ENCODE results near the gene PLAC1.

PLAC1 gene

DNA sequence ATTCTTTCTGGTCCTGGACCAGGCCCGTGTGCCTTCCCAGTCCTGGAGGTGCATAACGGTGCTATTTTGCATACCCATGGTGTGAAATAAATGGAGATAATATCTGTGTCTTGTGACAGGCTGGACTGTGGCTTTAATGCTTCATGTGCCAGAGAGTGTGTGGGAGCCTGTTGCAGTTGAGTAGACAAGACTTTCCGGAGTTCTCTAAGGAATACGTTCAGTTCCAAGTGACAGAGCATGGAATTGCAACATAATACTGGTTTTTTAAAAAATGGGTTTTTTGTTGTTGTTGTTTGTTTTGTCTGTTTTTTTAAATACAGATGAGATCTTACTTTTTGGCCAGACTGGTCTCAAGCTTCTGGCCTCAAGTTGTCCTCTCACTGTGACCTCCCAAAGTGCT, 124.3 kb downstream of the PLAC1 start:
- no peaks in the 10 kb centered on the region for H3K36me3 ChIP-seq (ENCODE audit: control insufficient read depth in 2 of 2, insufficient read depth in 2 of 2, low read length in 2 of 2)
- no peak overlapping the region for H3K27ac ChIP-seq (ENCODE audit: low read depth in 2 of 2, low read length in 2 of 2)
- no peak overlapping the region for H3K4me3 ChIP-seq (ENCODE audit: low read length in 2 of 2)
- H3K4me1 ChIP-seq (ENCODE audit: control insufficient read depth in 2 of 2, insufficient read depth in 2 of 2, low read length in 2 of 2): no peaks in the 10 kb centered on the region
- H3K27me3 ChIP-seq (ENCODE audit: control insufficient read depth in 2 of 2, insufficient read depth in 2 of 2, low read length in 2 of 2): no peaks in the 10 kb centered on the region
- no peaks in the 10 kb centered on the region for H3K9me3 ChIP-seq (ENCODE audit: control insufficient read depth in 2 of 2, low read length in 2 of 2)
- no peak overlapping the region for H3K9ac ChIP-seq (ENCODE audit: low read depth in 1 of 2, low read length in 2 of 2)

GRCh38 chrX:134533352-134533751, 124.9 kb downstream of the PLAC1 start:
- no peak overlapping the region for H3K9ac ChIP-seq (ENCODE audit: low read depth in 1 of 2, low read length in 2 of 2)
- no peaks in the 10 kb centered on the region for H3K36me3 ChIP-seq (ENCODE audit: control insufficient read depth in 2 of 2, insufficient read depth in 2 of 2, low read length in 2 of 2)
- H3K4me3 ChIP-seq (ENCODE audit: low read length in 2 of 2): no peak overlapping the region
- no peaks in the 10 kb centered on the region for H3K4me1 ChIP-seq (ENCODE audit: control insufficient read depth in 2 of 2, insufficient read depth in 2 of 2, low read length in 2 of 2)
- H3K27ac ChIP-seq (ENCODE audit: low read depth in 2 of 2, low read length in 2 of 2): no peak overlapping the region
- H3K9me3 ChIP-seq (ENCODE audit: control insufficient read depth in 2 of 2, low read length in 2 of 2): no peaks in the 10 kb centered on the region
- H3K27me3 ChIP-seq (ENCODE audit: control insufficient read depth in 2 of 2, insufficient read depth in 2 of 2, low read length in 2 of 2): no peaks in the 10 kb centered on the region

DNA sequence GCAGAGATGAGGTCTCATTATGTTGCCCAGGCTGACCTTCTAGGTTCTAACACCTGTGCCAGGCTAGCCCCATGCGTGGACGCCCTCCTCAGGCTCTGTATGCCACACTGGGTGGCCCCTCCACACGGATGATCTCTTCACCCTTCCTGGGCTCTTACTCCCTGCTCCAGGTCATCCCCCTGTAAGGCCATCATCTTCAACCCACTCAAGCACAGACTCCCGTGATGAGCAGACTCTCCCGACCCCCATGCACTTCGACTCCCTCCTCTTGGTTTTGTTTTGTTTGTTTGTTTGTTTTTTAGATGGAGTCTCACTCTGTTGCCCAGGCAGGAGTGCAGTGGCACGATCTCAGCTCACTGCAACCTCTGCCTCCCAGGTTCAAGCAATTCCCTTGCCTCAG, 127.4 kb downstream of the PLAC1 start:
- Histone ChIP-seq H3K27ac (ENCODE audit: low read depth in 2 of 2, low read length in 2 of 2) (no peak overlapping the region), H3K27me3 (ENCODE audit: control insufficient read depth in 2 of 2, insufficient read depth in 2 of 2, low read length in 2 of 2) (no peaks in the 10 kb centered on the region), H3K4me1 (ENCODE audit: control insufficient read depth in 2 of 2, insufficient read depth in 2 of 2, low read length in 2 of 2) (no peaks in the 10 kb centered on the region), H3K4me3 (ENCODE audit: low read length in 2 of 2) (no peak overlapping the region), H3K9me3 (ENCODE audit: control insufficient read depth in 2 of 2, low read length in 2 of 2) (no peaks in the 10 kb centered on the region), H3K36me3 (ENCODE audit: control insufficient read depth in 2 of 2, insufficient read depth in 2 of 2, low read length in 2 of 2) (no peaks in the 10 kb centered on the region), H3K9ac (ENCODE audit: low read depth in 1 of 2, low read length in 2 of 2) (no peak overlapping the region)

DNA sequence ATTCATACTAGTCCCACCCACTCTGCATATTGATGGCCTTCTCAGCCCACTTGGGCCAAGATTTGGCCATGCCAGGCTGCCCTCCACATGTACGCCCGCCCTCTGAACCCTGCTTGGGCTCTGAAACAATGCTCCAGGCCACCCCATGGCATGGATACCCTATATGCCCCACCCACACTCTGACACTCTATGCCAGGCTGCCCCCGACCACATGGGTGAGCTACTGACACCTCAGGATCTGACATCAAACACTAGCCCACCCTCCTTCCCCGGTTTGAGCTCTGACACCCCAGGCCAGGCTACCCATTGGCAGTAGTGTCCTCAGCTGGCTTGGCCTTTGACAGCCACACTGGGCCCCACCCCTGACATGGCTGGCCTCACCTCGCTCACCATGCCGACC, 128.8 kb downstream of the PLAC1 start:
- no peaks in the 10 kb centered on the region for H3K9me3 ChIP-seq (ENCODE audit: control insufficient read depth in 2 of 2, low read length in 2 of 2)
- H3K4me3 ChIP-seq (ENCODE audit: low read length in 2 of 2): no peak overlapping the region
- H3K27me3 ChIP-seq (ENCODE audit: control insufficient read depth in 2 of 2, insufficient read depth in 2 of 2, low read length in 2 of 2): no peaks in the 10 kb centered on the region
- no peak overlapping the region for H3K9ac ChIP-seq (ENCODE audit: low read depth in 1 of 2, low read length in 2 of 2)
- H3K36me3 ChIP-seq (ENCODE audit: control insufficient read depth in 2 of 2, insufficient read depth in 2 of 2, low read length in 2 of 2): no peaks in the 10 kb centered on the region
- no peaks in the 10 kb centered on the region for H3K4me1 ChIP-seq (ENCODE audit: control insufficient read depth in 2 of 2, insufficient read depth in 2 of 2, low read length in 2 of 2)
- H3K27ac ChIP-seq (ENCODE audit: low read depth in 2 of 2, low read length in 2 of 2): no peak overlapping the region

DNA sequence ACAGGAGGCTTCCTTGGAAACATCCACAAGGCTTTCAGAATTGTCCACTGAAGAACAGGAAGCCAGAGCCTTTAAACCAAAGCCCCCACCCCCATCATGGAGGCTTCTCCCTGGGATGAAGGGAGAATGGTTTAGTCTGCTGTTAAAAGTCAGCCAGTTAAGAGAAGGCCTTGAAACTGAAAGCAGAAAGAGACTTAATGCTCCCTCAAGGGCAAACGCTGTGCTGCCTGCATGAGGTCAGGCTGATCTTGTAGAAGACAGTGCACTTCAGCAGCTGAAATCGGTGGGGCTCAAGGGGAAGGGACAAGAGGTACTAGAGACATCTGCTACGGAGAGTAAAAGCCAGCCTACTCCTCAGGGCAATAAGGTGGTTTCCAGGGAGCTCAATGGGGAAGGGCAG, 129.3 kb downstream of the PLAC1 start:
- Histone ChIP-seq H3K4me1 (ENCODE audit: control insufficient read depth in 2 of 2, insufficient read depth in 2 of 2, low read length in 2 of 2) (no peaks in the 10 kb centered on the region), H3K4me3 (ENCODE audit: low read length in 2 of 2) (no peak overlapping the region), H3K27ac (ENCODE audit: low read depth in 2 of 2, low read length in 2 of 2) (no peak overlapping the region), H3K9me3 (ENCODE audit: control insufficient read depth in 2 of 2, low read length in 2 of 2) (no peaks in the 10 kb centered on the region), H3K27me3 (ENCODE audit: control insufficient read depth in 2 of 2, insufficient read depth in 2 of 2, low read length in 2 of 2) (no peaks in the 10 kb centered on the region), H3K9ac (ENCODE audit: low read depth in 1 of 2, low read length in 2 of 2) (no peak overlapping the region), H3K36me3 (ENCODE audit: control insufficient read depth in 2 of 2, insufficient read depth in 2 of 2, low read length in 2 of 2) (no peaks in the 10 kb centered on the region)

- Histone ChIP-seq H3K27ac (ENCODE audit: low read depth in 2 of 2, low read length in 2 of 2) (no peak overlapping the region), H3K9me3 (ENCODE audit: control insufficient read depth in 2 of 2, low read length in 2 of 2) (no peaks in the 10 kb centered on the region), H3K36me3 (ENCODE audit: control insufficient read depth in 2 of 2, insufficient read depth in 2 of 2, low read length in 2 of 2) (no peaks in the 10 kb centered on the region), H3K4me1 (ENCODE audit: control insufficient read depth in 2 of 2, insufficient read depth in 2 of 2, low read length in 2 of 2) (no peaks in the 10 kb centered on the region), H3K27me3 (ENCODE audit: control insufficient read depth in 2 of 2, insufficient read depth in 2 of 2, low read length in 2 of 2) (no peaks in the 10 kb centered on the region), H3K9ac (ENCODE audit: low read depth in 1 of 2, low read length in 2 of 2) (no peak overlapping the region), H3K4me3 (ENCODE audit: low read length in 2 of 2) (no peak overlapping the region)
Observed at GRCh38 chrX:134526399-134526798, 131.9 kb downstream of the PLAC1 start.

DNA sequence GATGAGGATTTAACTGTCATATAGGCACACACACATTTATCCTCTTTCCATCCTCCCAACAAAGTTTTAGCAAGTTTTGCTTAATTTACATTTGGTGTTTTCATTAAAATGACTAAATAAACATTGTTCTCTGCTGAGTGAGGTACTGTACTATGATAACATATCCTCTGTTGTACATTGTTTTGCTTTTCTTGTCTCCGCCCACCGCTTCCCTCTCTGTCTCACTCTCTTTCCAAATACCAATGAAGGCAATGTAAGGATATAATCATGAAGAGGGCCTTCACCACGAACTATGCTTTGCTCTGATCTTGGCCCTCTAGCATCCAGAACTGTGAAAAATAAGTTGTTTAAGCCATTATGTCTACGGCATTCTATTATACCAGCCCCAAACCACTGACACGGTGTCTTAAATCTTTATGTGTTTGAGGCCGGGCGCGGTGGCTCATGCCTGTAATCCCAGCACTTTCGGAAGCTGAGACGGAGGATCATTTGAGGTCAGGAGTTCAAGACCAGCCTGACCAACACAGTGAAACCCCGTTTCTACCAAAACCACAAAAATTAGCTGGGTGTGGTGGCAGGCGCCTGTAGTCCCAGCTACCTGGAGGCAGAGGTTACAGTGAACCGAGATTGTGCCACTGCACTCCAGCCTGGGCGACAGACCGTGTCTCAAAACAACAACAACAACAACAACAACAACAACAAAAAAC, 133.0 kb downstream of the PLAC1 start:
- Histone ChIP-seq H3K27me3 (ENCODE audit: control insufficient read depth in 2 of 2, insufficient read depth in 2 of 2, low read length in 2 of 2) (no peaks in the 10 kb centered on the region), H3K27ac (ENCODE audit: low read depth in 2 of 2, low read length in 2 of 2) (no peak overlapping the region), H3K36me3 (ENCODE audit: control insufficient read depth in 2 of 2, insufficient read depth in 2 of 2, low read length in 2 of 2) (no peaks in the 10 kb centered on the region), H3K4me3 (ENCODE audit: low read length in 2 of 2) (no peak overlapping the region), H3K4me1 (ENCODE audit: control insufficient read depth in 2 of 2, insufficient read depth in 2 of 2, low read length in 2 of 2) (no peaks in the 10 kb centered on the region), H3K9ac (ENCODE audit: low read depth in 1 of 2, low read length in 2 of 2) (no peak overlapping the region), H3K9me3 (ENCODE audit: control insufficient read depth in 2 of 2, low read length in 2 of 2) (no peaks in the 10 kb centered on the region)

DNA sequence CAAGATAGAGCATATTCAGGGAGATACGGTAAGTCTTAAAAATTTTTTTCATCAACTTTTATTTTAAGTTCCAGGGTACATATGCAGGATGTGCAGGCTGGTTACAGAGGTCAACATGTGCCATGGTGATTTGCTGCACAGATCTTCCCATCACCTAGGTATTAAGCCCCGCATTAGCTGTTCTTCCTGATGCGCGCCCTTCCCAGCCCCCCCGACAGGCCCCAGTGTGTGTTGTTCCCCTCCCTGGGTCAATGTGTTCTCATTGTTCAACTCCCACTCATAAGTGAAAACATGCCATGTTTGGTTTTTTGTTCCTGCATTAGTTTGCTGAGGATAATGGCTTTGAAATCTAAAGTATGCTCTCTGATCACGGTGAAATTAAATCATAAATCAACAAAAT, 134.1 kb downstream of the PLAC1 start:
- Histone ChIP-seq H3K27ac (ENCODE audit: low read depth in 2 of 2, low read length in 2 of 2) (no peak overlapping the region), H3K9me3 (ENCODE audit: control insufficient read depth in 2 of 2, low read length in 2 of 2) (no peaks in the 10 kb centered on the region)

GRCh38 chrX:134520860-134521390, 137.3 kb downstream of the PLAC1 start:
- no peaks in the 10 kb centered on the region for H3K9me3 ChIP-seq (ENCODE audit: control insufficient read depth in 2 of 2, low read length in 2 of 2)
- H3K27ac ChIP-seq (ENCODE audit: low read depth in 2 of 2, low read length in 2 of 2): no peak overlapping the region

More for the DNA sequence above, 134.1 kb downstream of the PLAC1 start:
- no peaks in the 10 kb centered on the region for H3K4me1 ChIP-seq (ENCODE audit: control insufficient read depth in 2 of 2, insufficient read depth in 2 of 2, low read length in 2 of 2)
- H3K9ac ChIP-seq (ENCODE audit: low read depth in 1 of 2, low read length in 2 of 2): no peak overlapping the region
- H3K27me3 ChIP-seq (ENCODE audit: control insufficient read depth in 2 of 2, insufficient read depth in 2 of 2, low read length in 2 of 2): no peaks in the 10 kb centered on the region
- no peaks in the 10 kb centered on the region for H3K36me3 ChIP-seq (ENCODE audit: control insufficient read depth in 2 of 2, insufficient read depth in 2 of 2, low read length in 2 of 2)
- no peak overlapping the region for H3K4me3 ChIP-seq (ENCODE audit: low read length in 2 of 2)

More at GRCh38 chrX:134520860-134521390, 137.3 kb downstream of the PLAC1 start:
- Histone ChIP-seq H3K36me3 (ENCODE audit: control insufficient read depth in 2 of 2, insufficient read depth in 2 of 2, low read length in 2 of 2) (no peaks in the 10 kb centered on the region), H3K9ac (ENCODE audit: low read depth in 1 of 2, low read length in 2 of 2) (no peak overlapping the region), H3K4me1 (ENCODE audit: control insufficient read depth in 2 of 2, insufficient read depth in 2 of 2, low read length in 2 of 2) (no peaks in the 10 kb centered on the region), H3K27me3 (ENCODE audit: control insufficient read depth in 2 of 2, insufficient read depth in 2 of 2, low read length in 2 of 2) (no peaks in the 10 kb centered on the region), H3K4me3 (ENCODE audit: low read length in 2 of 2) (no peak overlapping the region)
